Glutamatergic neuron (in vitro differentiated cells): ENCODE data around the gene HOXC12. TPM values are rescaled to one million over a fixed set of nuclear protein-coding genes. Genes with fewer than 3 reads are reported as not detected.

Experiments
- DNase-seq: peaks from one replicate; pipeline ENCODE4 v3.0.0; 2022
- H3K27ac Mint-ChIP-seq: one replicate; pipeline ENCODE4 v1.8.0; 2020; ENCODE audit warnings: mild to moderate bottlenecking, mixed read lengths, inconsistent platforms; ENCODE audit not compliant: unreplicated experiment
- H3K27me3 Mint-ChIP-seq: one replicate; pipeline ENCODE4 v1.8.0; 2020; ENCODE audit warnings: mild to moderate bottlenecking, moderate library complexity, mixed read lengths, inconsistent platforms; ENCODE audit not compliant: unreplicated experiment
- H3K36me3 Mint-ChIP-seq: one replicate; pipeline ENCODE4 v1.8.0; 2020; ENCODE audit warnings: mild to moderate bottlenecking, mixed read lengths, inconsistent platforms; ENCODE audit not compliant: unreplicated experiment
- H3K4me1 Mint-ChIP-seq: one replicate; pipeline ENCODE4 v1.8.0; 2020; ENCODE audit warnings: mild to moderate bottlenecking, low read depth, mixed read lengths, inconsistent platforms; ENCODE audit not compliant: unreplicated experiment
- H3K4me3 Mint-ChIP-seq: one replicate; pipeline ENCODE4 v1.8.0; 2020; ENCODE audit warnings: mild to moderate bottlenecking, mixed read lengths, inconsistent platforms; ENCODE audit not compliant: unreplicated experiment
- H3K9me3 Mint-ChIP-seq: one replicate; pipeline ENCODE4 v1.8.0; 2020; ENCODE audit warnings: mild to moderate bottlenecking, moderate library complexity, mixed read lengths, inconsistent platforms; ENCODE audit not compliant: unreplicated experiment
- CTCF ChIP-seq: fragments of 200-600 bp; sonication (generic); IDR thresholded peaks from one replicate; pipeline ENCODE4 v1.5.0; 2021; ENCODE audit not compliant: partially characterized antibody, unreplicated experiment
- total RNA-seq: library from RNA; stranded (reverse); fragmentation: NEBNext Ultra II Directional; extraction: Animal tissue kit (Norgen Biotek cat#: 25700); gene quantifications from one replicate; pipeline ENCODE4 v1.2.1, GENCODE V29; 2021; ENCODE audit not compliant: unreplicated experiment

Gene HOXC12
- total RNA-seq, 1 donor from 2014 or later, result not detected

- DNase-seq, result no peak
- no peaks in the 10 kb centered on the region for H3K36me3 Mint-ChIP-seq
- TF ChIP-seq CTCF, result no peak
- H3K27ac Mint-ChIP-seq, result no peak overlapping the region
- peaks cover 3% of the 10 kb centered on the region for H3K9me3 Mint-ChIP-seq
- no peak overlapping the region for H3K4me3 Mint-ChIP-seq
- no peaks in the 10 kb centered on the region for H3K4me1 Mint-ChIP-seq
- peaks cover 46% of the 10 kb centered on the region for H3K27me3 Mint-ChIP-seq
Measured at GRCh38 chr12:53947743-53948142, 7.0 kb upstream of the HOXC12 start.

GRCh38 chr12:53948650-53949593 lies 5.8 kb upstream of the HOXC12 start:
- H3K27me3 Mint-ChIP-seq, result peaks cover 46% of the 10 kb centered on the region
- no peaks in the 10 kb centered on the region for H3K4me1 Mint-ChIP-seq
- peaks cover 3% of the 10 kb centered on the region for H3K9me3 Mint-ChIP-seq
- TF ChIP-seq CTCF, result no peak
- DNase-seq, result no peak
- no peaks in the 10 kb centered on the region for H3K36me3 Mint-ChIP-seq
- H3K4me3 Mint-ChIP-seq, result no peak overlapping the region
- no peak overlapping the region for H3K27ac Mint-ChIP-seq

GRCh38 chr12:53949631-53950436 lies 4.9 kb upstream of the HOXC12 start:
- no peak for DNase-seq
- Mint-ChIP-seq H3K4me3 (no peak overlapping the region), H3K9me3 (peaks cover 3% of the 10 kb centered on the region), H3K4me1 (no peaks in the 10 kb centered on the region), H3K27ac (no peak overlapping the region), H3K27me3 (peaks cover 43% of the 10 kb centered on the region), H3K36me3 (no peaks in the 10 kb centered on the region)
- TF ChIP-seq CTCF, result no peak

GRCh38 chr12:53950437-53950773 lies 4.3 kb upstream of the HOXC12 start:
- no peak for TF ChIP-seq CTCF
- Mint-ChIP-seq H3K4me3 (no peak overlapping the region), H3K9me3 (peaks cover 3% of the 10 kb centered on the region), H3K27ac (no peak overlapping the region), H3K36me3 (no peaks in the 10 kb centered on the region), H3K27me3 (peaks cover 42% of the 10 kb centered on the region), H3K4me1 (no peaks in the 10 kb centered on the region)
- DNase-seq, result no peak
